IMR-90 (cell line): Measurements from ENCODE around the gene IRF2BP1. TPM values are rescaled to one million over a fixed set of nuclear protein-coding genes. Genes with fewer than 3 reads are reported as not detected.

ENCODE experiments used
- ATAC-seq: fragments of 200-7000 bp; cut with Tn5 transposase; 2 replicates; pipeline ENCODE4 v1.9.1; 2020; ENCODE audit warnings: low read depth, mild to moderate bottlenecking, moderate library complexity
- BruUV-seq: library from RNA; stranded (reverse); fragments of 400-500 nt; replicated peaks from 2 replicates; lab custom pipeline; 2021; lab: Mats Ljungman, UMichigan
- CTCF ChIA-PET: fragments of 300-600 bp; formaldehyde crosslinking; extraction: SDS; loops from one replicate; lab custom pipeline; 2021; ENCODE audit warnings: antibody characterized with exemption; lab: Yijun Ruan, JAX
- POLR2A ChIA-PET: fragments of 300-600 bp; sonication (Branson Sonifier 250); formaldehyde crosslinking; loops from one replicate; lab custom pipeline; 2022; ENCODE audit warnings: antibody characterized with exemption; ENCODE audit not compliant: unreplicated experiment; lab: Charles Lee
- DNase-seq: peaks from one replicate; pipeline ENCODE4 v3.0.0; 2013
- H2AFZ ChIP-seq: replicated peaks from 2 replicates; pipeline ENCODE3; 2013; ENCODE audit warnings: low read length, mild to moderate bottlenecking; ENCODE audit not compliant: poor library complexity
- H2AK5ac ChIP-seq: 2 replicates; pipeline ENCODE4 v1.6.1; 2013; ENCODE audit warnings: low read depth, low read length, inconsistent platforms
- H2AK9ac ChIP-seq: replicated peaks from 2 replicates; pipeline ENCODE3; 2013; ENCODE audit warnings: mild to moderate bottlenecking, low read depth, low read length, moderate library complexity; ENCODE audit not compliant: poor library complexity
- H2BK120ac ChIP-seq: 2 replicates; pipeline ENCODE4 v1.6.1; 2013; ENCODE audit warnings: low read depth, low read length, inconsistent platforms
- H2BK15ac ChIP-seq: 3 replicates; pipeline ENCODE4 v1.6.1; 2013; ENCODE audit warnings: low read depth, low read length, inconsistent platforms
- H2BK20ac ChIP-seq: 2 replicates; pipeline ENCODE4 v1.6.1; 2013; ENCODE audit warnings: low read depth, mild to moderate bottlenecking, inconsistent platforms, low read length, moderate library complexity
- H2BK5ac ChIP-seq: 2 replicates; pipeline ENCODE4 v1.6.1; 2013; ENCODE audit warnings: mild to moderate bottlenecking, low read depth, low read length, inconsistent platforms; ENCODE audit not compliant: poor library complexity, severe bottlenecking
- H3K14ac ChIP-seq: replicated peaks from 2 replicates; pipeline ENCODE4 v1.6.1; 2013; ENCODE audit warnings: low read depth, low read length, inconsistent platforms
- H3K18ac ChIP-seq: 2 replicates; pipeline ENCODE4 v1.6.1; 2013; ENCODE audit warnings: low read depth, low read length, control low read depth
- H3K23ac ChIP-seq: 2 replicates; pipeline ENCODE4 v1.6.1; 2013; ENCODE audit warnings: low read depth, low read length, inconsistent platforms
- H3K27ac ChIP-seq: 2 replicates; pipeline ENCODE4 v1.5.1; 2013; ENCODE audit warnings: mild to moderate bottlenecking, control low read depth, low read length; ENCODE audit not compliant: insufficient read depth
- H3K27me3 ChIP-seq: 2 replicates; pipeline ENCODE4 v1.6.1; 2013; ENCODE audit warnings: low read length; ENCODE audit not compliant: control insufficient read depth, insufficient read depth
- H3K36me3 ChIP-seq: 2 replicates; pipeline ENCODE4 v1.6.1; 2013; ENCODE audit warnings: low read length, mixed read lengths; ENCODE audit not compliant: control insufficient read depth, insufficient read depth
- H3K4ac ChIP-seq: 2 replicates; pipeline ENCODE4 v1.6.1; 2013; ENCODE audit warnings: low read depth, low read length, inconsistent platforms
- H3K4me1 ChIP-seq: 2 replicates; pipeline ENCODE4 v1.6.1; 2013; ENCODE audit warnings: low read length, mixed read lengths; ENCODE audit not compliant: control insufficient read depth, insufficient read depth
- H3K4me2 ChIP-seq: 2 replicates; pipeline ENCODE4 v1.6.1; 2013; ENCODE audit warnings: low read depth, mild to moderate bottlenecking, control low read depth, low read length, moderate library complexity
- H3K4me3 ChIP-seq: 2 replicates; pipeline ENCODE4 v1.5.1; 2013; ENCODE audit warnings: low read depth, mild to moderate bottlenecking, control low read depth, low read length, moderate library complexity; ENCODE audit not compliant: insufficient read depth
- H3K56ac ChIP-seq: 2 replicates; pipeline ENCODE4 v1.6.1; 2013; ENCODE audit warnings: low read length, inconsistent platforms; ENCODE audit not compliant: insufficient read depth; ENCODE audit errors: extremely low read depth
- H3K79me1 ChIP-seq, 2 experiments: 2 replicates each; pipeline ENCODE4 v1.6.1; 2013; ENCODE audit warnings: low read length in 2 of 2, inconsistent platforms in 1 of 2, low read depth in 1 of 2
- H3K9ac ChIP-seq: 2 replicates; pipeline ENCODE4 v1.6.1; 2013; ENCODE audit warnings: low read depth, low read length, control low read depth
- H3K9me1 ChIP-seq: 2 replicates; pipeline ENCODE4 v1.6.1; 2013; ENCODE audit warnings: low read length, inconsistent platforms; ENCODE audit not compliant: insufficient read depth
- H3K9me3 ChIP-seq: 2 replicates; pipeline ENCODE4 v1.6.1; 2013; ENCODE audit warnings: low read length; ENCODE audit not compliant: control insufficient read depth, insufficient read depth
- H4K20me1 ChIP-seq: 2 replicates; pipeline ENCODE4 v1.6.1; 2013; ENCODE audit warnings: low read length, inconsistent platforms; ENCODE audit not compliant: insufficient read depth
- H4K5ac ChIP-seq: 2 replicates; pipeline ENCODE4 v1.6.1; 2013; ENCODE audit warnings: mild to moderate bottlenecking, low read depth, low read length, control low read depth
- H4K8ac ChIP-seq, 2 experiments: 2 replicates each; pipeline ENCODE4 v1.6.1; 2013; ENCODE audit warnings: low read depth in 2 of 2, low read length in 2 of 2, control low read depth in 1 of 2, inconsistent platforms in 1 of 2
- H4K91ac ChIP-seq: 2 replicates; pipeline ENCODE4 v1.6.1; 2013; ENCODE audit warnings: low read depth, low read length, inconsistent platforms; ENCODE audit not compliant: insufficient read depth
- BHLHE40 ChIP-seq: fragments of 150-350 bp; IDR thresholded peaks from 2 replicates; pipeline ENCODE4 v1.6.1; 2016; ENCODE audit warnings: mild to moderate bottlenecking, low read depth, low read length
- CEBPB ChIP-seq: IDR thresholded peaks from 2 replicates; pipeline ENCODE4 v1.6.1; 2012; ENCODE audit warnings: low read depth, low read length, improper control_type of control experiment
- CHD1 ChIP-seq: IDR thresholded peaks from 2 replicates; pipeline ENCODE4 v1.6.1; 2012; ENCODE audit warnings: low read depth, low read length, improper control_type of control experiment
- CTCF ChIP-seq: conservative IDR thresholded peaks from 2 replicates; pipeline ENCODE4 v1.5.1; 2012; ENCODE audit warnings: mild to moderate bottlenecking, low read depth, low read length, improper control_type of control experiment
- FOS ChIP-seq: fragments of 150-350 bp; IDR thresholded peaks from 2 replicates; pipeline ENCODE4 v1.6.1; 2016; ENCODE audit warnings: low read depth, low read length
- MAFK ChIP-seq: IDR thresholded peaks from 2 replicates; pipeline ENCODE4 v1.6.1; 2012; ENCODE audit warnings: low read depth, low read length, improper control_type of control experiment
- MAZ ChIP-seq: IDR thresholded peaks from 2 replicates; pipeline ENCODE4 v1.6.1; 2012; ENCODE audit warnings: low read depth, mild to moderate bottlenecking, low read length, improper control_type of control experiment, moderate library complexity, borderline replicate concordance
- MXI1 ChIP-seq: IDR thresholded peaks from 2 replicates; pipeline ENCODE4 v1.6.1; 2012; ENCODE audit warnings: low read depth, mild to moderate bottlenecking, low read length, moderate library complexity, borderline replicate concordance
- NFE2L2 ChIP-seq: fragments of 150-350 bp; IDR thresholded peaks from 2 replicates; pipeline ENCODE4 v1.6.1; 2016; ENCODE audit warnings: low read depth, mild to moderate bottlenecking, low read length
- POLR2A ChIP-seq: IDR thresholded peaks from 2 replicates; pipeline ENCODE4 v1.6.1; 2012; ENCODE audit warnings: mild to moderate bottlenecking, low read depth, low read length
- RAD21 ChIP-seq: IDR thresholded peaks from 2 replicates; pipeline ENCODE4 v1.6.1; 2012; ENCODE audit warnings: low read length, improper control_type of control experiment
- RCOR1 ChIP-seq: IDR thresholded peaks from 2 replicates; pipeline ENCODE4 v1.6.1; 2012; ENCODE audit warnings: mild to moderate bottlenecking, low read length, improper control_type of control experiment; ENCODE audit not compliant: insufficient replicate concordance
- RFX5 ChIP-seq: IDR thresholded peaks from 2 replicates; pipeline ENCODE4 v1.8.0; 2012; ENCODE audit warnings: low read depth, mild to moderate bottlenecking, low read length, moderate library complexity
- SMC3 ChIP-seq: fragments of 150-350 bp; IDR thresholded peaks from 2 replicates; pipeline ENCODE4 v1.6.1; 2016; ENCODE audit warnings: low read depth, mild to moderate bottlenecking, antibody characterized with exemption, low read length, moderate library complexity
- WGBS, 2 experiments: methylation state at CpG; one replicate each; pipeline versions ENCODE4 v1.1.5 to v1.1.7; 2013; ENCODE audit warnings: missing lambda C conversion rate in 2 of 2; ENCODE audit not compliant: insufficient read length in 1 of 2; ENCODE audit errors: extremely low coverage in 2 of 2; 5-methylcytosine and 5-hydroxymethylcytosine counted together
- dilution Hi-C: fragments of 300-500 bp; cut with HindIII; formaldehyde crosslinking; loops from one replicate; pipeline ENCODE4 v1.14.3; 2018; ENCODE audit warnings: low sequenced_read_pairs; ENCODE audit not compliant: unreplicated experiment
- in situ Hi-C: fragments of 300-500 bp; cut with MboI; formaldehyde crosslinking; loops from 3 replicates; pipeline ENCODE4 v1.14.3; 2019; ENCODE audit warnings: low sequenced_read_pairs, inconsistent platforms, mixed read lengths
- intact Hi-C: fragments of 100-400 bp; cut with micrococcal nuclease; formaldehyde crosslinking; loops from 2 replicates; pipeline ENCODE4 v1.10.0; 2022
- polyA plus RNA-seq, 3 experiments: library from polyadenylated mRNA; depleted of rRNA; stranded (reverse); fragments of >200 nt; gene quantifications; 2 replicates each; pipeline ENCODE4 v1.2.3, GENCODE V29; 2012; ENCODE audit warnings: low replicate concordance in 1 of 3
- total RNA-seq: library from RNA; depleted of rRNA; stranded (reverse); fragments of >200 nt; gene quantifications from 2 replicates; pipeline ENCODE4 v1.2.3, GENCODE V29; 2012
- TF ChIP-seq, protein P1 (sequence below): fragments of 150-350 bp; IDR thresholded peaks from 2 replicates; pipeline ENCODE4 v1.6.1; 2017; ENCODE audit warnings: mild to moderate bottlenecking, antibody characterized with exemption, low read length, low read depth
- TF ChIP-seq, protein P2 (sequence below): fragments of 150-350 bp; IDR thresholded peaks from 2 replicates; pipeline ENCODE4 v1.6.1; 2016; ENCODE audit warnings: low read depth, mild to moderate bottlenecking, low read length, moderate library complexity, borderline replicate concordance

The IRF2BP1 gene
- total and polyA plus RNA-seq, 2 of the 4 experiments (the other 2 are of a cell fraction): 4.5 to 8.5 TPM

GRCh38 chr19:45908956-45909355 lies 23.0 kb upstream of the IRF2BP1 start:
- peaks cover 20% of the 10 kb centered on the region for H3K27me3 ChIP-seq
- no peak overlapping the region for H2AFZ ChIP-seq
- no peak overlapping the region for H3K14ac ChIP-seq
- H2AK9ac ChIP-seq: no peak overlapping the region
- intact Hi-C loops: no loop called here
- H2BK20ac ChIP-seq: no peak overlapping the region
- no peak overlapping the region for H3K18ac ChIP-seq
- no peak overlapping the region for H3K4me3 ChIP-seq
- CTCF ChIA-PET: no interaction called here
- no peak overlapping the region for H3K23ac ChIP-seq
- H3K4ac ChIP-seq: no peak overlapping the region
- no peak overlapping the region for H3K27ac ChIP-seq
- no peaks in the 10 kb centered on the region for H3K9me3 ChIP-seq
- no peak for TF ChIP-seq FOS
- TF ChIP-seq NFE2L2: no peak
- TF ChIP-seq RAD21: no peak
- no peak for TF ChIP-seq RFX5
- TF ChIP-seq SMC3: no peak
- TF ChIP-seq BHLHE40: no peak
- no peak for TF ChIP-seq MXI1
- no peak for TF ChIP-seq CHD1
- no peak for TF ChIP-seq RCOR1
- TF ChIP-seq MAFK: no peak
- no peak for TF ChIP-seq POLR2A
- no peak for TF ChIP-seq CTCF
- no peak for TF ChIP-seq CEBPB
- TF ChIP-seq, protein P1, sequence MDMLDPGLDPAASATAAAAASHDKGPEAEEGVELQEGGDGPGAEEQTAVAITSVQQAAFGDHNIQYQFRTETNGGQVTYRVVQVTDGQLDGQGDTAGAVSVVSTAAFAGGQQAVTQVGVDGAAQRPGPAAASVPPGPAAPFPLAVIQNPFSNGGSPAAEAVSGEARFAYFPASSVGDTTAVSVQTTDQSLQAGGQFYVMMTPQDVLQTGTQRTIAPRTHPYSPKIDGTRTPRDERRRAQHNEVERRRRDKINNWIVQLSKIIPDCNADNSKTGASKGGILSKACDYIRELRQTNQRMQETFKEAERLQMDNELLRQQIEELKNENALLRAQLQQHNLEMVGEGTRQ: no peak
- TF ChIP-seq, protein P2, sequence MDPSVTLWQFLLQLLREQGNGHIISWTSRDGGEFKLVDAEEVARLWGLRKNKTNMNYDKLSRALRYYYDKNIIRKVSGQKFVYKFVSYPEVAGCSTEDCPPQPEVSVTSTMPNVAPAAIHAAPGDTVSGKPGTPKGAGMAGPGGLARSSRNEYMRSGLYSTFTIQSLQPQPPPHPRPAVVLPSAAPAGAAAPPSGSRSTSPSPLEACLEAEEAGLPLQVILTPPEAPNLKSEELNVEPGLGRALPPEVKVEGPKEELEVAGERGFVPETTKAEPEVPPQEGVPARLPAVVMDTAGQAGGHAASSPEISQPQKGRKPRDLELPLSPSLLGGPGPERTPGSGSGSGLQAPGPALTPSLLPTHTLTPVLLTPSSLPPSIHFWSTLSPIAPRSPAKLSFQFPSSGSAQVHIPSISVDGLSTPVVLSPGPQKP: no peak
- TF ChIP-seq MAZ: no peak
- H3K79me1 ChIP-seq: no peaks in the 10 kb centered on the region
- DNase-seq (peak; percentile 30), ATAC-seq (no peak)
- H2BK120ac ChIP-seq: no peak overlapping the region
- no peak overlapping the region for H3K4me2 ChIP-seq
- in situ Hi-C loops: no loop called here
- H3K4me1 ChIP-seq: no peaks in the 10 kb centered on the region
- H4K20me1 ChIP-seq: no peaks in the 10 kb centered on the region
- POLR2A ChIA-PET: no interaction called here
- no peak overlapping the region for H2BK15ac ChIP-seq
- dilution Hi-C loops: no loop called here
- no TSS peak for BruUV-seq
- no peak overlapping the region for H4K5ac ChIP-seq
- H4K91ac ChIP-seq: no peak overlapping the region
- H4K8ac ChIP-seq: no peak overlapping the region
- 90% methylated on average over 2 of the region's 5 CpGs; no CpG with 5 or more reads in 1 of the 2 experiments for WGBS, 2 experiments
- peaks cover 3% of the 10 kb centered on the region; the same call in 1 of the 2 replicates for H3K9me1 ChIP-seq
- no peak overlapping the region for H2AK5ac ChIP-seq
- no peaks in the 10 kb centered on the region for H3K36me3 ChIP-seq
- H2BK5ac ChIP-seq: no peak overlapping the region
- no peak overlapping the region for H3K9ac ChIP-seq
- H3K56ac ChIP-seq: no peak overlapping the region
